ENCODE measurements around the gene TEF.

- TF ChIP-seq, protein P1, sequence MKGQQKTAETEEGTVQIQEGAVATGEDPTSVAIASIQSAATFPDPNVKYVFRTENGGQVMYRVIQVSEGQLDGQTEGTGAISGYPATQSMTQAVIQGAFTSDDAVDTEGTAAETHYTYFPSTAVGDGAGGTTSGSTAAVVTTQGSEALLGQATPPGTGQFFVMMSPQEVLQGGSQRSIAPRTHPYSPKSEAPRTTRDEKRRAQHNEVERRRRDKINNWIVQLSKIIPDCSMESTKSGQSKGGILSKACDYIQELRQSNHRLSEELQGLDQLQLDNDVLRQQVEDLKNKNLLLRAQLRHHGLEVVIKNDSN (IDR thresholded peaks at IDR 0.05) = no peak
- TF ChIP-seq CEBPB (IDR thresholded peaks at IDR 0.05) = no peak
- TF ChIP-seq MAX (IDR thresholded peaks at IDR 0.05) = no peak
- TF ChIP-seq RAD21 (IDR thresholded peaks at IDR 0.05; ENCODE audit: low read depth) = no peak
- no peak for TF ChIP-seq TAF1 (IDR thresholded peaks at IDR 0.05; ENCODE audit: low read depth)
- no peak for TF ChIP-seq NFIC (IDR thresholded peaks at IDR 0.05)
- no peak for TF ChIP-seq EP300 (IDR thresholded peaks at IDR 0.05; ENCODE audit: borderline replicate concordance)
- no peak for TF ChIP-seq YY1 (IDR thresholded peaks at IDR 0.05; ENCODE audit: low read depth)
Measured at GRCh38 chr22:41369424-41369745, 12.4 kb upstream of the TEF start.

Data from Ishikawa (cell line).